GM23338 (cell line): Measurements from ENCODE around the gene NANS. TPM values are rescaled to one million over a fixed set of nuclear protein-coding genes. Genes with fewer than 3 reads are reported as not detected.

Experiments
- ATAC-seq: fragments of 200-7000 bp; cut with Tn5 transposase; 3 replicates; pipeline ENCODE4 v1.9.1; 2020
- DNase-seq: peaks from one replicate; pipeline ENCODE4 v3.0.0-alpha.2; 2015; ENCODE audit warnings: low spot score
- H2AFZ ChIP-seq: fragments of 200-600 bp; sonication (generic); 2 replicates; pipeline ENCODE4 v1.8.0; 2016; ENCODE audit warnings: antibody characterized with exemption, mild to moderate bottlenecking, moderate library complexity
- H3F3A ChIP-seq: fragments of 200-600 bp; sonication (generic); replicated peaks from 2 replicates; pipeline ENCODE4 v1.8.0; 2017; ENCODE audit warnings: antibody characterized with exemption, mixed run types, low read depth
- H3K27ac ChIP-seq: fragments of 200-600 bp; sonication (generic); 2 replicates; pipeline ENCODE4 v1.6.1; 2016; ENCODE audit warnings: low read depth
- H3K27me3 ChIP-seq: fragments of 200-600 bp; sonication (generic); 2 replicates; pipeline ENCODE4 v1.8.0; 2016; ENCODE audit warnings: mild to moderate bottlenecking, mixed run types, moderate library complexity; ENCODE audit not compliant: insufficient read depth
- H3K36me3 ChIP-seq: fragments of 200-600 bp; sonication (generic); 2 replicates; pipeline ENCODE4 v1.8.0; 2016; ENCODE audit warnings: mild to moderate bottlenecking; ENCODE audit not compliant: insufficient read depth
- H3K4me1 ChIP-seq: fragments of 200-600 bp; sonication (generic); 2 replicates; pipeline ENCODE4 v1.8.0; 2016; ENCODE audit warnings: mild to moderate bottlenecking, moderate library complexity; ENCODE audit not compliant: insufficient read depth
- H3K4me2 ChIP-seq: fragments of 200-600 bp; sonication (generic); 2 replicates; pipeline ENCODE4 v1.7.1; 2017; ENCODE audit warnings: mixed run types
- H3K4me3 ChIP-seq: fragments of 200-600 bp; sonication (generic); 2 replicates; pipeline ENCODE4 v1.6.1; 2016; ENCODE audit warnings: mixed run types
- H3K79me2 ChIP-seq: fragments of 200-600 bp; sonication (generic); replicated peaks from 2 replicates; pipeline ENCODE4 v1.8.0; 2017; ENCODE audit warnings: mild to moderate bottlenecking; ENCODE audit not compliant: insufficient read depth
- H3K9me2 ChIP-seq: fragments of 200-600 bp; sonication (generic); 2 replicates; pipeline ENCODE4 v1.8.0; 2017; ENCODE audit not compliant: insufficient read depth
- H4K20me1 ChIP-seq: fragments of 200-600 bp; sonication (generic); replicated peaks from 2 replicates; pipeline ENCODE4 v1.8.0; 2017; ENCODE audit warnings: mild to moderate bottlenecking; ENCODE audit not compliant: insufficient read depth
- H3K27ac Mint-ChIP-seq: 2 replicates; pipeline ENCODE4 v1.8.0; 2020; ENCODE audit warnings: inconsistent platforms, mild to moderate bottlenecking, moderate library complexity, mixed read lengths
- H3K27me3 Mint-ChIP-seq: 3 replicates; pipeline ENCODE4 v1.8.0; 2022; ENCODE audit warnings: low read depth, mild to moderate bottlenecking, moderate library complexity, mixed read lengths, inconsistent platforms; ENCODE audit not compliant: insufficient read depth, poor library complexity
- H3K36me3 Mint-ChIP-seq: 3 replicates; pipeline ENCODE4 v1.8.0; 2021; ENCODE audit warnings: low read depth, mild to moderate bottlenecking, inconsistent platforms, moderate library complexity, mixed read lengths
- H3K4me1 Mint-ChIP-seq: 3 replicates; pipeline ENCODE4 v1.8.0; 2020; ENCODE audit warnings: mild to moderate bottlenecking, inconsistent platforms, mixed read lengths
- H3K4me3 Mint-ChIP-seq: 3 replicates; pipeline ENCODE4 v1.8.0; 2021; ENCODE audit warnings: moderate library complexity, mild to moderate bottlenecking, inconsistent platforms, mixed read lengths
- H3K9me3 Mint-ChIP-seq: 3 replicates; pipeline ENCODE4 v1.8.0; 2020; ENCODE audit warnings: moderate library complexity, mild to moderate bottlenecking, inconsistent platforms, mixed read lengths
- CREB1 ChIP-seq: fragments of 250-450 bp; sonication (Bioruptor Pico); IDR thresholded peaks from 2 replicates; pipeline ENCODE4 v1.5.0; 2020; ENCODE audit warnings: low read depth, mild to moderate bottlenecking, moderate library complexity
- EZH2 ChIP-seq: fragments of 200-600 bp; sonication (generic); IDR thresholded peaks from one replicate; pipeline ENCODE4 v1.8.0; 2017; ENCODE audit warnings: antibody characterized with exemption, mild to moderate bottlenecking, low read depth; ENCODE audit not compliant: unreplicated experiment
- EZH2phosphoT487 ChIP-seq: fragments of 200-600 bp; sonication (generic); IDR thresholded peaks from one replicate; pipeline ENCODE4 v1.8.1; 2018; ENCODE audit warnings: antibody characterized with exemption; ENCODE audit not compliant: unreplicated experiment
- JUNB ChIP-seq: IDR thresholded peaks from one replicate; pipeline ENCODE4 v1.6.1; 2016; ENCODE audit warnings: antibody characterized with exemption; ENCODE audit not compliant: unreplicated experiment
- NANOG ChIP-seq: IDR thresholded peaks from 2 replicates; pipeline ENCODE4 v1.6.1; 2016; ENCODE audit warnings: antibody characterized with exemption, borderline replicate concordance
- POLR2AphosphoS5 ChIP-seq: IDR thresholded peaks from 2 replicates; pipeline ENCODE4 v1.6.1; 2016; ENCODE audit warnings: antibody characterized with exemption, low read depth
- STAT1 ChIP-seq: IDR thresholded peaks from one replicate; pipeline ENCODE4 v1.6.1; 2016; ENCODE audit warnings: antibody characterized with exemption; ENCODE audit not compliant: unreplicated experiment
- ZNF114 ChIP-seq: fragments of 250-450 bp; sonication (Bioruptor Pico); IDR thresholded peaks from 2 replicates; pipeline ENCODE4 v1.5.0; 2020; ENCODE audit warnings: mild to moderate bottlenecking, moderate library complexity
- ZNF331 ChIP-seq: fragments of 250-450 bp; sonication (Bioruptor Pico); IDR thresholded peaks from 2 replicates; pipeline ENCODE4 v1.5.0; 2020; ENCODE audit warnings: low read depth, mild to moderate bottlenecking, moderate library complexity
- polyA plus RNA-seq: library from polyadenylated mRNA; unstranded; fragments of >200 nt; fragmentation: Nextera tagmentation; extraction: Ambion mirVana; gene quantifications from 2 replicates; pipeline ENCODE4 v1.2.1, GENCODE V29; 2016
- total RNA-seq: library from RNA; depleted of rRNA; stranded (reverse); fragments of >200 nt; shearing (Covaris generic); gene quantifications from 2 replicates; pipeline ENCODE4 v1.2.3, GENCODE V29; 2014
- TF ChIP-seq, protein P1 (sequence below): IDR thresholded peaks from one replicate; pipeline ENCODE4 v1.6.1; 2018; ENCODE audit warnings: antibody characterized with exemption; ENCODE audit not compliant: unreplicated experiment
- TF ChIP-seq, protein P2 (sequence below): fragments of 250-450 bp; sonication (Bioruptor Pico); IDR thresholded peaks from 2 replicates; pipeline ENCODE4 v1.5.0; 2020; ENCODE audit warnings: mild to moderate bottlenecking, moderate library complexity
- TF ChIP-seq, protein P3 (sequence below): IDR thresholded peaks from 2 replicates; pipeline ENCODE4 v1.6.1; 2016; ENCODE audit warnings: antibody characterized with exemption
- TF ChIP-seq, protein P4 (sequence below), 2 experiments: fragments of 200-600 bp in 1 of 2; sonication (generic) in 1 of 2; conservative IDR thresholded peaks; 2 replicates each; pipeline versions ENCODE4 v1.5.1 to v1.6.1; 2016 to 2017; ENCODE audit warnings: antibody characterized with exemption in 2 of 2, low read depth in 2 of 2, mild to moderate bottlenecking in 2 of 2, moderate library complexity in 1 of 2

The NANS gene
- total and polyA plus RNA-seq, 2 experiments from 2014 or later, result 67.3 to 77.4 TPM

DNA sequence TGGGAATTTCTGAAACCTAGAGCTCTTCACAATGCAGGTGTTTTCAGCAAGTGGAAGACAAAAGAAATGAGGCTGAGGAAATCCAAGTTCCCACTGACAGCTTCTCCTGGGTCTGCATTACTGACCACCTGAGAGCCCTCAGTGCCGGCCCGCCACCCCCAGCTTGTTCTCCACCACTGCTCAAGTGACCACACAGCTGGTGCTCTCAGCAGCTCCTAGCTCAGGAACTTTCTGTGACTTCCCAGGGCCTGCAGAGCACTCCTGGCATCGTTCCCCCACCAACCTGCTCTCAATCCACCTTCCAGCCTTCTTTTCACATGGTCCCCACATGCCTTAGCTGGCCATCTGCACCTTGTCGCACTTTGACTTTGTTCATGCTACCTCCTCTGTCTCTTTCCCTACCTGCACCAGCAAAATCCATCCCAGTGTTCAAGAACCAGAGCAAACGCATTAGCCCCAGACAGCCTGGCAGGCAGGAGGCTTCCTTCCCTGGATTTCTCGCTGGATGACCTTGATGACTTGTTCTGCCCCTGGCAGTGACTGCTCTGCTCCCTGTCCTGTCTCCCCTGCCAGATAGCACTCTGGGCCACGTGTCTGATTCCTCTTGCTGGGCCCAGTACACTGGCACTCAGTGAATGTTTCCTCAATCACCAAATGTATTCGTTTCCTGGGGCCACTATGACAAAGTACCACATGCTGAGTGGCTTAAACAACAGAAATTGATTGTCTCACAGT is 35.1 kb upstream of the NANS start:
- Histone ChIP-seq H3K4me2 (no peak overlapping the region), H3K4me1 (no peaks in the 10 kb centered on the region), H3K4me3 (no peak overlapping the region), H3K27me3 (no peaks in the 10 kb centered on the region), H3K9me2 (no peaks in the 10 kb centered on the region), H4K20me1 (no peaks in the 10 kb centered on the region; the same call in 1 of the 2 replicates), H2AFZ (no peak overlapping the region), H3K79me2 (no peaks in the 10 kb centered on the region), H3F3A (no peaks in the 10 kb centered on the region), H3K27ac (no peak overlapping the region), H3K36me3 (peaks cover 3% of the 10 kb centered on the region; the same call in 1 of the 2 replicates)
- Mint-ChIP-seq H3K36me3 (peaks cover 11% of the 10 kb centered on the region; the same call in 2 of the 3 replicates), H3K4me1 (no peaks in the 10 kb centered on the region), H3K27me3 (peaks cover 7% of the 10 kb centered on the region), H3K9me3 (no peaks in the 10 kb centered on the region), H3K4me3 (no peak overlapping the region), H3K27ac (no peak overlapping the region)
- ATAC-seq (no peak), DNase-seq (no peak)
- TF ChIP-seq CREB1 (CRISPR knock-in tag), result no peak
- TF ChIP-seq NANOG, result no peak
- no peak for TF ChIP-seq EZH2
- TF ChIP-seq, protein P1, sequence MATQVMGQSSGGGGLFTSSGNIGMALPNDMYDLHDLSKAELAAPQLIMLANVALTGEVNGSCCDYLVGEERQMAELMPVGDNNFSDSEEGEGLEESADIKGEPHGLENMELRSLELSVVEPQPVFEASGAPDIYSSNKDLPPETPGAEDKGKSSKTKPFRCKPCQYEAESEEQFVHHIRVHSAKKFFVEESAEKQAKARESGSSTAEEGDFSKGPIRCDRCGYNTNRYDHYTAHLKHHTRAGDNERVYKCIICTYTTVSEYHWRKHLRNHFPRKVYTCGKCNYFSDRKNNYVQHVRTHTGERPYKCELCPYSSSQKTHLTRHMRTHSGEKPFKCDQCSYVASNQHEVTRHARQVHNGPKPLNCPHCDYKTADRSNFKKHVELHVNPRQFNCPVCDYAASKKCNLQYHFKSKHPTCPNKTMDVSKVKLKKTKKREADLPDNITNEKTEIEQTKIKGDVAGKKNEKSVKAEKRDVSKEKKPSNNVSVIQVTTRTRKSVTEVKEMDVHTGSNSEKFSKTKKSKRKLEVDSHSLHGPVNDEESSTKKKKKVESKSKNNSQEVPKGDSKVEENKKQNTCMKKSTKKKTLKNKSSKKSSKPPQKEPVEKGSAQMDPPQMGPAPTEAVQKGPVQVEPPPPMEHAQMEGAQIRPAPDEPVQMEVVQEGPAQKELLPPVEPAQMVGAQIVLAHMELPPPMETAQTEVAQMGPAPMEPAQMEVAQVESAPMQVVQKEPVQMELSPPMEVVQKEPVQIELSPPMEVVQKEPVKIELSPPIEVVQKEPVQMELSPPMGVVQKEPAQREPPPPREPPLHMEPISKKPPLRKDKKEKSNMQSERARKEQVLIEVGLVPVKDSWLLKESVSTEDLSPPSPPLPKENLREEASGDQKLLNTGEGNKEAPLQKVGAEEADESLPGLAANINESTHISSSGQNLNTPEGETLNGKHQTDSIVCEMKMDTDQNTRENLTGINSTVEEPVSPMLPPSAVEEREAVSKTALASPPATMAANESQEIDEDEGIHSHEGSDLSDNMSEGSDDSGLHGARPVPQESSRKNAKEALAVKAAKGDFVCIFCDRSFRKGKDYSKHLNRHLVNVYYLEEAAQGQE, result no peak
- TF ChIP-seq, protein P2, sequence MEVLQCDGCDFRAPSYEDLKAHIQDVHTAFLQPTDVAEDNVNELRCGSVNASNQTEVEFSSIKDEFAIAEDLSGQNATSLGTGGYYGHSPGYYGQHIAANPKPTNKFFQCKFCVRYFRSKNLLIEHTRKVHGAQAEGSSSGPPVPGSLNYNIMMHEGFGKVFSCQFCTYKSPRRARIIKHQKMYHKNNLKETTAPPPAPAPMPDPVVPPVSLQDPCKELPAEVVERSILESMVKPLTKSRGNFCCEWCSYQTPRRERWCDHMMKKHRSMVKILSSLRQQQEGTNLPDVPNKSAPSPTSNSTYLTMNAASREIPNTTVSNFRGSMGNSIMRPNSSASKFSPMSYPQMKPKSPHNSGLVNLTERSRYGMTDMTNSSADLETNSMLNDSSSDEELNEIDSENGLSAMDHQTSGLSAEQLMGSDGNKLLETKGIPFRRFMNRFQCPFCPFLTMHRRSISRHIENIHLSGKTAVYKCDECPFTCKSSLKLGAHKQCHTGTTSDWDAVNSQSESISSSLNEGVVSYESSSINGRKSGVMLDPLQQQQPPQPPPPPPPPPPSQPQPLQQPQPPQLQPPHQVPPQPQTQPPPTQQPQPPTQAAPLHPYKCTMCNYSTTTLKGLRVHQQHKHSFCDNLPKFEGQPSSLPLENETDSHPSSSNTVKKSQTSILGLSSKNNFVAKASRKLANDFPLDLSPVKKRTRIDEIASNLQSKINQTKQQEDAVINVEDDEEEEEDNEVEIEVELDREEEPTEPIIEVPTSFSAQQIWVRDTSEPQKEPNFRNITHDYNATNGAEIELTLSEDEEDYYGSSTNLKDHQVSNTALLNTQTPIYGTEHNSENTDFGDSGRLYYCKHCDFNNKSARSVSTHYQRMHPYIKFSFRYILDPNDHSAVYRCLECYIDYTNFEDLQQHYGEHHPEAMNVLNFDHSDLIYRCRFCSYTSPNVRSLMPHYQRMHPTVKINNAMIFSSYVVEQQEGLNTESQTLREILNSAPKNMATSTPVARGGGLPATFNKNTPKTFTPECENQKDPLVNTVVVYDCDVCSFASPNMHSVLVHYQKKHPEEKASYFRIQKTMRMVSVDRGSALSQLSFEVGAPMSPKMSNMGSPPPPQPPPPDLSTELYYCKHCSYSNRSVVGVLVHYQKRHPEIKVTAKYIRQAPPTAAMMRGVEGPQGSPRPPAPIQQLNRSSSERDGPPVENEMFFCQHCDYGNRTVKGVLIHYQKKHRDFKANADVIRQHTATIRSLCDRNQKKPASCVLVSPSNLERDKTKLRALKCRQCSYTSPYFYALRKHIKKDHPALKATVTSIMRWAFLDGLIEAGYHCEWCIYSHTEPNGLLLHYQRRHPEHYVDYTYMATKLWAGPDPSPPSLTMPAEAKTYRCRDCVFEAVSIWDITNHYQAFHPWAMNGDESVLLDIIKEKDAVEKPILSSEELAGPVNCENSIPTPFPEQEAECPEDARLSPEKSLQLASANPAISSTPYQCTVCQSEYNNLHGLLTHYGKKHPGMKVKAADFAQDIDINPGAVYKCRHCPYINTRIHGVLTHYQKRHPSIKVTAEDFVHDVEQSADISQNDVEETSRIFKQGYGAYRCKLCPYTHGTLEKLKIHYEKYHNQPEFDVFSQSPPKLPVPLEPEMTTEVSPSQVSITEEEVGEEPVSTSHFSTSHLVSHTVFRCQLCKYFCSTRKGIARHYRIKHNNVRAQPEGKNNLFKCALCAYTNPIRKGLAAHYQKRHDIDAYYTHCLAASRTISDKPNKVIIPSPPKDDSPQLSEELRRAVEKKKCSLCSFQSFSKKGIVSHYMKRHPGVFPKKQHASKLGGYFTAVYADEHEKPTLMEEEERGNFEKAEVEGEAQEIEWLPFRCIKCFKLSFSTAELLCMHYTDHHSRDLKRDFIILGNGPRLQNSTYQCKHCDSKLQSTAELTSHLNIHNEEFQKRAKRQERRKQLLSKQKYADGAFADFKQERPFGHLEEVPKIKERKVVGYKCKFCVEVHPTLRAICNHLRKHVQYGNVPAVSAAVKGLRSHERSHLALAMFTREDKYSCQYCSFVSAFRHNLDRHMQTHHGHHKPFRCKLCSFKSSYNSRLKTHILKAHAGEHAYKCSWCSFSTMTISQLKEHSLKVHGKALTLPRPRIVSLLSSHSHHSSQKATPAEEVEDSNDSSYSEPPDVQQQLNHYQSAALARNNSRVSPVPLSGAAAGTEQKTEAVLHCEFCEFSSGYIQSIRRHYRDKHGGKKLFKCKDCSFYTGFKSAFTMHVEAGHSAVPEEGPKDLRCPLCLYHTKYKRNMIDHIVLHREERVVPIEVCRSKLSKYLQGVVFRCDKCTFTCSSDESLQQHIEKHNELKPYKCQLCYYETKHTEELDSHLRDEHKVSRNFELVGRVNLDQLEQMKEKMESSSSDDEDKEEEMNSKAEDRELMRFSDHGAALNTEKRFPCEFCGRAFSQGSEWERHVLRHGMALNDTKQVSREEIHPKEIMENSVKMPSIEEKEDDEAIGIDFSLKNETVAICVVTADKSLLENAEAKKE (CRISPR knock-in tag), result no peak
- TF ChIP-seq JUNB, result no peak
- TF ChIP-seq EZH2phosphoT487, result no peak
- TF ChIP-seq ZNF331 (CRISPR knock-in tag), result no peak
- no peak for TF ChIP-seq POLR2AphosphoS5
- TF ChIP-seq, protein P3, sequence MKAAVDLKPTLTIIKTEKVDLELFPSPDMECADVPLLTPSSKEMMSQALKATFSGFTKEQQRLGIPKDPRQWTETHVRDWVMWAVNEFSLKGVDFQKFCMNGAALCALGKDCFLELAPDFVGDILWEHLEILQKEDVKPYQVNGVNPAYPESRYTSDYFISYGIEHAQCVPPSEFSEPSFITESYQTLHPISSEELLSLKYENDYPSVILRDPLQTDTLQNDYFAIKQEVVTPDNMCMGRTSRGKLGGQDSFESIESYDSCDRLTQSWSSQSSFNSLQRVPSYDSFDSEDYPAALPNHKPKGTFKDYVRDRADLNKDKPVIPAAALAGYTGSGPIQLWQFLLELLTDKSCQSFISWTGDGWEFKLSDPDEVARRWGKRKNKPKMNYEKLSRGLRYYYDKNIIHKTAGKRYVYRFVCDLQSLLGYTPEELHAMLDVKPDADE, result no peak
- no peak for TF ChIP-seq ZNF114 (CRISPR knock-in tag)
- no peak for TF ChIP-seq STAT1
- TF ChIP-seq, protein P4, sequence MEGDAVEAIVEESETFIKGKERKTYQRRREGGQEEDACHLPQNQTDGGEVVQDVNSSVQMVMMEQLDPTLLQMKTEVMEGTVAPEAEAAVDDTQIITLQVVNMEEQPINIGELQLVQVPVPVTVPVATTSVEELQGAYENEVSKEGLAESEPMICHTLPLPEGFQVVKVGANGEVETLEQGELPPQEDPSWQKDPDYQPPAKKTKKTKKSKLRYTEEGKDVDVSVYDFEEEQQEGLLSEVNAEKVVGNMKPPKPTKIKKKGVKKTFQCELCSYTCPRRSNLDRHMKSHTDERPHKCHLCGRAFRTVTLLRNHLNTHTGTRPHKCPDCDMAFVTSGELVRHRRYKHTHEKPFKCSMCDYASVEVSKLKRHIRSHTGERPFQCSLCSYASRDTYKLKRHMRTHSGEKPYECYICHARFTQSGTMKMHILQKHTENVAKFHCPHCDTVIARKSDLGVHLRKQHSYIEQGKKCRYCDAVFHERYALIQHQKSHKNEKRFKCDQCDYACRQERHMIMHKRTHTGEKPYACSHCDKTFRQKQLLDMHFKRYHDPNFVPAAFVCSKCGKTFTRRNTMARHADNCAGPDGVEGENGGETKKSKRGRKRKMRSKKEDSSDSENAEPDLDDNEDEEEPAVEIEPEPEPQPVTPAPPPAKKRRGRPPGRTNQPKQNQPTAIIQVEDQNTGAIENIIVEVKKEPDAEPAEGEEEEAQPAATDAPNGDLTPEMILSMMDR (conservative IDR thresholded peaks at IDR 0.05; ENCODE audit: low read depth in 2 of 2), result no peak
